SU-DHL-6 (cell line): ENCODE data around the gene ATP11A.

Experiments
- H2AFZ ChIP-seq: fragments of 200-600 bp; sonication (generic); 2 replicates; pipeline ENCODE4 v1.6.1; 2014; ENCODE audit warnings: low read depth, mild to moderate bottlenecking, moderate library complexity, mixed read lengths, antibody characterized with exemption, low read length; ENCODE audit not compliant: severe bottlenecking
- H3F3A ChIP-seq: fragments of 200-600 bp; shearing (Covaris generic); 2 replicates; pipeline ENCODE4 v1.6.0; 2016; ENCODE audit warnings: antibody characterized with exemption, mild to moderate bottlenecking; ENCODE audit not compliant: insufficient read depth
- H3K27ac ChIP-seq: fragments of 200-600 bp; sonication (generic); 2 replicates; pipeline ENCODE4 v1.5.1; 2016; ENCODE audit warnings: low read depth, mild to moderate bottlenecking, low read length, moderate library complexity, mixed read lengths
- H3K27me3 ChIP-seq: fragments of 200-600 bp; sonication (generic), shearing (Covaris generic); 2 replicates; pipeline ENCODE4 v1.6.0; 2014; ENCODE audit warnings: mild to moderate bottlenecking, low read length
- H3K36me3 ChIP-seq: fragments of 200-600 bp; sonication (generic); 2 replicates; pipeline ENCODE4 v1.6.1; 2014; ENCODE audit warnings: mild to moderate bottlenecking, low read length, mixed read lengths
- H3K4me2 ChIP-seq: fragments of 300-600, 200-600 bp; shearing (Covaris generic), sonication (generic); 2 replicates; pipeline ENCODE4 v1.6.0; 2014; ENCODE audit warnings: low read length, low read depth, mild to moderate bottlenecking; ENCODE audit not compliant: poor library complexity, severe bottlenecking
- H3K4me3 ChIP-seq: fragments of 200-600 bp; sonication (generic); 2 replicates; pipeline ENCODE4 v1.5.1; 2014; ENCODE audit warnings: antibody characterized with exemption, low read length, mild to moderate bottlenecking, mixed read lengths; ENCODE audit not compliant: insufficient read depth, poor library complexity, severe bottlenecking
- H3K79me2 ChIP-seq: fragments of 200-600 bp; sonication (generic); 2 replicates; pipeline ENCODE4 v1.6.1; 2014; ENCODE audit warnings: mild to moderate bottlenecking, low read length, moderate library complexity; ENCODE audit not compliant: insufficient read depth
- H3K9ac ChIP-seq: fragments of 200-600 bp; sonication (generic); 2 replicates; pipeline ENCODE4 v1.7.0; 2014; ENCODE audit warnings: mild to moderate bottlenecking, low read length
- H3K9me2 ChIP-seq: fragments of 200-600 bp; sonication (generic); replicated peaks from 2 replicates; pipeline ENCODE4 v1.6.1; 2014; ENCODE audit warnings: low read length; ENCODE audit not compliant: insufficient read depth
- H3K9me3 ChIP-seq: fragments of 200-600 bp; sonication (generic); 2 replicates; pipeline ENCODE4 v1.6.1; 2014; ENCODE audit warnings: low read length, mixed read lengths; ENCODE audit not compliant: insufficient read depth
- H4K20me1 ChIP-seq: fragments of 200-600 bp; sonication (generic); 2 replicates; pipeline ENCODE4 v1.6.1; 2014; ENCODE audit warnings: low read depth, mild to moderate bottlenecking, antibody characterized with exemption, low read length, moderate library complexity, mixed read lengths
- CTCF ChIP-seq: fragments of 200-600 bp; sonication (generic); IDR thresholded peaks from one replicate; pipeline ENCODE4 v1.5.1; 2017; ENCODE audit warnings: antibody characterized with exemption, mild to moderate bottlenecking, low read length, moderate library complexity; ENCODE audit not compliant: insufficient read depth, poor library complexity, severe bottlenecking
- EZH2phosphoT487 ChIP-seq: fragments of 200-600 bp; sonication (generic), shearing (Covaris generic); conservative IDR thresholded peaks from 2 replicates; pipeline ENCODE4 v1.6.1; 2018; ENCODE audit warnings: mild to moderate bottlenecking, antibody characterized with exemption, low read length, moderate library complexity, mixed read lengths

ATP11A gene

GRCh38 chr13:112819111-112819510 is 129.3 kb downstream of the ATP11A start:
- Histone ChIP-seq H3K4me3 (no peak overlapping the region), H3K9ac (no peak overlapping the region), H3K9me3 (no peaks in the 10 kb centered on the region), H3K4me2 (no peak overlapping the region), H3K27me3 (no peaks in the 10 kb centered on the region), H3K36me3 (no peaks in the 10 kb centered on the region), H2AFZ (no peak overlapping the region), H3F3A (no peaks in the 10 kb centered on the region), H3K27ac (no peak overlapping the region), H4K20me1 (no peaks in the 10 kb centered on the region), H3K9me2 (no peaks in the 10 kb centered on the region), H3K79me2 (no peaks in the 10 kb centered on the region)
- no peak for TF ChIP-seq EZH2phosphoT487
- TF ChIP-seq CTCF = no peak

GRCh38 chr13:112819816-112820215 is 130.0 kb downstream of the ATP11A start:
- Histone ChIP-seq H3K27ac (no peak overlapping the region), H3K4me2 (no peak overlapping the region), H2AFZ (no peak overlapping the region), H3K9me2 (no peaks in the 10 kb centered on the region), H3K79me2 (no peaks in the 10 kb centered on the region), H3K9me3 (no peaks in the 10 kb centered on the region), H3K4me3 (no peak overlapping the region), H4K20me1 (no peaks in the 10 kb centered on the region), H3K27me3 (no peaks in the 10 kb centered on the region), H3F3A (no peaks in the 10 kb centered on the region), H3K36me3 (no peaks in the 10 kb centered on the region), H3K9ac (no peak overlapping the region)
- no peak for TF ChIP-seq EZH2phosphoT487
- TF ChIP-seq CTCF = no peak

GRCh38 chr13:112820318-112820717 is 130.5 kb downstream of the ATP11A start:
- TF ChIP-seq CTCF (no peak), EZH2phosphoT487 (no peak)
- Histone ChIP-seq H3K36me3 (no peaks in the 10 kb centered on the region), H4K20me1 (no peaks in the 10 kb centered on the region), H2AFZ (no peak overlapping the region), H3F3A (no peaks in the 10 kb centered on the region), H3K4me3 (no peak overlapping the region), H3K9me2 (no peaks in the 10 kb centered on the region), H3K27ac (no peak overlapping the region), H3K4me2 (no peak overlapping the region), H3K27me3 (no peaks in the 10 kb centered on the region), H3K9ac (no peak overlapping the region), H3K79me2 (no peaks in the 10 kb centered on the region), H3K9me3 (no peaks in the 10 kb centered on the region)
